ENCODE results near the gene PLEKHA6. TPM values are rescaled to one million over a fixed set of nuclear protein-coding genes. Genes with fewer than 3 reads are reported as not detected.

Gene PLEKHA6
- total RNA-seq, 2 donors from 2014 or later = 24.5 to 49.3 TPM

GRCh38 chr1:204202481-204202880 lies 157.2 kb downstream of the PLEKHA6 start:
- no peaks in the 10 kb centered on the region for H3K36me3 ChIP-seq
- no peak overlapping the region for H3K27ac ChIP-seq
- intact Hi-C loops (cut with DNase I) = no loop called here
- 94% methylated on average over 4 of the region's 4 CpGs for whole genome bisulfite sequencing
- TF ChIP-seq POLR2A (IDR thresholded peaks at IDR 0.05) = no peak
- TF ChIP-seq CTCF (IDR thresholded peaks at IDR 0.05) = no peak
- TF ChIP-seq POLR2AphosphoS5 (IDR thresholded peaks at IDR 0.05) = no peak
- DNase-seq (ENCODE audit: low spot score) = no peak
- no peaks in the 10 kb centered on the region for H3K4me1 ChIP-seq (replicated peaks)
- H3K9me3 ChIP-seq = no peaks in the 10 kb centered on the region
- H3K27me3 ChIP-seq (replicated peaks; ENCODE audit: insufficient read depth) = no peaks in the 10 kb centered on the region
- H3K4me3 ChIP-seq = no peak overlapping the region

- Histone ChIP-seq H3K27me3 (replicated peaks; ENCODE audit: insufficient read depth) (no peaks in the 10 kb centered on the region), H3K27ac (no peak overlapping the region), H3K4me3 (no peak overlapping the region), H3K4me1 (replicated peaks) (no peaks in the 10 kb centered on the region), H3K9me3 (no peaks in the 10 kb centered on the region), H3K36me3 (no peaks in the 10 kb centered on the region)
- no peak for DNase-seq (ENCODE audit: low spot score)
- TF ChIP-seq POLR2AphosphoS5 (IDR thresholded peaks at IDR 0.05) = no peak
- TF ChIP-seq POLR2A (IDR thresholded peaks at IDR 0.05) = no peak
- TF ChIP-seq CTCF (IDR thresholded peaks at IDR 0.05) = no peak
- WGBS = 89% methylated on average over 12 of the region's 12 CpGs
- intact Hi-C loops (cut with DNase I) = no loop called here
Measured at GRCh38 chr1:204201348-204202040, 158.2 kb downstream of the PLEKHA6 start.

GRCh38 chr1:204199579-204199978 lies 160.2 kb downstream of the PLEKHA6 start:
- TF ChIP-seq POLR2AphosphoS5 (IDR thresholded peaks at IDR 0.05) = no peak
- no peak for TF ChIP-seq POLR2A (IDR thresholded peaks at IDR 0.05)
- no peak for TF ChIP-seq CTCF (IDR thresholded peaks at IDR 0.05)
- no peak for DNase-seq (ENCODE audit: low spot score)
- Histone ChIP-seq H3K9me3 (no peaks in the 10 kb centered on the region), H3K27ac (peak overlapping the region in 1 of 2 donors; percentile 43), H3K36me3 (no peaks in the 10 kb centered on the region), H3K4me3 (no peak overlapping the region), H3K27me3 (replicated peaks; ENCODE audit: insufficient read depth) (no peaks in the 10 kb centered on the region), H3K4me1 (replicated peaks) (peaks cover 8% of the 10 kb centered on the region)
- 69% methylated on average over 9 of the region's 9 CpGs for WGBS
- intact Hi-C loops (cut with DNase I) = no loop called here

- Histone ChIP-seq H3K4me3 (no peak overlapping the region), H3K9me3 (no peaks in the 10 kb centered on the region), H3K27me3 (replicated peaks; ENCODE audit: insufficient read depth) (no peaks in the 10 kb centered on the region), H3K36me3 (no peaks in the 10 kb centered on the region), H3K4me1 (replicated peaks) (peaks cover 8% of the 10 kb centered on the region), H3K27ac (peak overlapping the region; percentile 43 to 60)
- TF ChIP-seq POLR2A (IDR thresholded peaks at IDR 0.05) = peak; percentile 52
- TF ChIP-seq CTCF (IDR thresholded peaks at IDR 0.05) = peak in 2 of 4 experiments; percentile 31 to 40
- TF ChIP-seq POLR2AphosphoS5 (IDR thresholded peaks at IDR 0.05) = peak; percentile 77
- 49% methylated on average over 18 of the region's 18 CpGs for WGBS
- intact Hi-C loops (cut with DNase I) = no loop called here
- peak; percentile 75 for DNase-seq (ENCODE audit: low spot score)
Measured at GRCh38 chr1:204198348-204199340, 161.1 kb downstream of the PLEKHA6 start.

All from prostate gland (tissue), 2 donors.